ENCODE results near the gene CYSRT1. TPM values are rescaled to one million over a fixed set of nuclear protein-coding genes. Genes with fewer than 3 reads are reported as not detected.

Gene CYSRT1
- total and polyA plus RNA-seq, 2 donors: 0.57 to 2.8 TPM

GRCh38 chr9:137262909-137263285 is 37.9 kb downstream of the CYSRT1 start:
- Histone ChIP-seq H3K36me3 (ENCODE audit: control insufficient read depth in 2 of 2, insufficient read depth in 2 of 2, low read length in 1 of 2) (peaks cover 46 to 57% of the 10 kb centered on the region in 2 donors), H3K4me1 (ENCODE audit: control insufficient read depth in 2 of 2, insufficient read depth in 2 of 2, low read length in 2 of 2) (no peaks in the 10 kb centered on the region), H3K4me3 (ENCODE audit: low read length in 2 of 2) (no peak overlapping the region), H3K27ac (ENCODE audit: low read depth in 1 of 2, low read length in 1 of 2) (no peak overlapping the region), H3K27me3 (ENCODE audit: control insufficient read depth in 2 of 2, insufficient read depth in 1 of 2, low read length in 1 of 2) (peaks cover 2 to 7% of the 10 kb centered on the region in 2 donors), H3K9me3 (ENCODE audit: control insufficient read depth in 2 of 2, insufficient read depth in 1 of 2, low read length in 1 of 2) (no peaks in the 10 kb centered on the region)
- 93% methylated on average over 24 of the region's 24 CpGs for WGBS
- no peak for DNase-seq (ENCODE audit: low read depth in 6 of 9, low spot score in 9 of 9)

GRCh38 chr9:137263506-137263905 is 38.5 kb downstream of the CYSRT1 start:
- Histone ChIP-seq H3K9me3 (ENCODE audit: control insufficient read depth in 2 of 2, insufficient read depth in 1 of 2, low read length in 1 of 2) (no peaks in the 10 kb centered on the region), H3K27ac (ENCODE audit: low read depth in 1 of 2, low read length in 1 of 2) (no peak overlapping the region), H3K4me1 (ENCODE audit: control insufficient read depth in 2 of 2, insufficient read depth in 2 of 2, low read length in 2 of 2) (no peaks in the 10 kb centered on the region), H3K36me3 (ENCODE audit: control insufficient read depth in 2 of 2, insufficient read depth in 2 of 2, low read length in 1 of 2) (peaks cover 45 to 60% of the 10 kb centered on the region in 2 donors), H3K27me3 (ENCODE audit: control insufficient read depth in 2 of 2, insufficient read depth in 1 of 2, low read length in 1 of 2) (peaks cover 2 to 11% of the 10 kb centered on the region in 2 donors), H3K4me3 (ENCODE audit: low read length in 2 of 2) (no peak overlapping the region)
- no peak for DNase-seq (ENCODE audit: low read depth in 6 of 9, low spot score in 9 of 9)
- WGBS: 87% methylated on average over 10 of the region's 10 CpGs

- no peak overlapping the region for H3K4me3 ChIP-seq (ENCODE audit: low read length in 2 of 2)
- H3K36me3 ChIP-seq (ENCODE audit: control insufficient read depth in 2 of 2, insufficient read depth in 2 of 2, low read length in 1 of 2): peaks cover 43 to 61% of the 10 kb centered on the region in 2 donors
- no peak overlapping the region for H3K27ac ChIP-seq (ENCODE audit: low read depth in 1 of 2, low read length in 1 of 2)
- H3K9me3 ChIP-seq (ENCODE audit: control insufficient read depth in 2 of 2, insufficient read depth in 1 of 2, low read length in 1 of 2): no peaks in the 10 kb centered on the region
- peaks cover 2 to 15% of the 10 kb centered on the region in 2 donors for H3K27me3 ChIP-seq (ENCODE audit: control insufficient read depth in 2 of 2, insufficient read depth in 1 of 2, low read length in 1 of 2)
- WGBS: 99% methylated on average over 22 of the region's 22 CpGs
- no peak for DNase-seq (ENCODE audit: low read depth in 6 of 9, low spot score in 9 of 9)
- H3K4me1 ChIP-seq (ENCODE audit: control insufficient read depth in 2 of 2, insufficient read depth in 2 of 2, low read length in 2 of 2): no peaks in the 10 kb centered on the region
Measured at GRCh38 chr9:137264067-137264466, 39.1 kb downstream of the CYSRT1 start.

GRCh38 chr9:137265496-137266161 is 40.7 kb downstream of the CYSRT1 start:
- no peak for DNase-seq (ENCODE audit: low read depth in 6 of 9, low spot score in 9 of 9)
- Histone ChIP-seq H3K27me3 (ENCODE audit: control insufficient read depth in 2 of 2, insufficient read depth in 1 of 2, low read length in 1 of 2) (peaks cover 10 to 26% of the 10 kb centered on the region in 2 donors), H3K9me3 (ENCODE audit: control insufficient read depth in 2 of 2, insufficient read depth in 1 of 2, low read length in 1 of 2) (no peaks in the 10 kb centered on the region), H3K27ac (ENCODE audit: low read depth in 1 of 2, low read length in 1 of 2) (no peak overlapping the region), H3K36me3 (ENCODE audit: control insufficient read depth in 2 of 2, insufficient read depth in 2 of 2, low read length in 1 of 2) (peaks cover 42 to 67% of the 10 kb centered on the region in 2 donors), H3K4me3 (ENCODE audit: low read length in 2 of 2) (no peak overlapping the region), H3K4me1 (ENCODE audit: control insufficient read depth in 2 of 2, insufficient read depth in 2 of 2, low read length in 2 of 2) (no peaks in the 10 kb centered on the region)
- 95% methylated on average over 29 of the region's 29 CpGs for WGBS

GRCh38 chr9:137266162-137266527 is 41.2 kb downstream of the CYSRT1 start:
- Histone ChIP-seq H3K4me3 (ENCODE audit: low read length in 2 of 2) (no peak overlapping the region), H3K9me3 (ENCODE audit: control insufficient read depth in 2 of 2, insufficient read depth in 1 of 2, low read length in 1 of 2) (no peaks in the 10 kb centered on the region), H3K27ac (ENCODE audit: low read depth in 1 of 2, low read length in 1 of 2) (no peak overlapping the region), H3K36me3 (ENCODE audit: control insufficient read depth in 2 of 2, insufficient read depth in 2 of 2, low read length in 1 of 2) (peaks cover 42 to 71% of the 10 kb centered on the region in 2 donors), H3K4me1 (ENCODE audit: control insufficient read depth in 2 of 2, insufficient read depth in 2 of 2, low read length in 2 of 2) (peaks cover 4 to 5% of the 10 kb centered on the region in 2 donors), H3K27me3 (ENCODE audit: control insufficient read depth in 2 of 2, insufficient read depth in 1 of 2, low read length in 1 of 2) (peaks cover 10 to 29% of the 10 kb centered on the region in 2 donors)
- no peak for DNase-seq (ENCODE audit: low read depth in 6 of 9, low spot score in 9 of 9)
- 98% methylated on average over 15 of the region's 15 CpGs for WGBS

- H3K4me3 ChIP-seq (ENCODE audit: low read length in 2 of 2): no peak overlapping the region
- peaks cover 42 to 71% of the 10 kb centered on the region in 2 donors for H3K36me3 ChIP-seq (ENCODE audit: control insufficient read depth in 2 of 2, insufficient read depth in 2 of 2, low read length in 1 of 2)
- H3K9me3 ChIP-seq (ENCODE audit: control insufficient read depth in 2 of 2, insufficient read depth in 1 of 2, low read length in 1 of 2): no peaks in the 10 kb centered on the region
- H3K4me1 ChIP-seq (ENCODE audit: control insufficient read depth in 2 of 2, insufficient read depth in 2 of 2, low read length in 2 of 2): peaks cover 11% of the 10 kb centered on the region in 2 donors
- peaks cover 10 to 29% of the 10 kb centered on the region in 2 donors for H3K27me3 ChIP-seq (ENCODE audit: control insufficient read depth in 2 of 2, insufficient read depth in 1 of 2, low read length in 1 of 2)
- WGBS: 93% methylated on average over 34 of the region's 34 CpGs
- no peak overlapping the region for H3K27ac ChIP-seq (ENCODE audit: low read depth in 1 of 2, low read length in 1 of 2)
- no peak for DNase-seq (ENCODE audit: low read depth in 6 of 9, low spot score in 9 of 9)
Measured at GRCh38 chr9:137266585-137267453, 41.8 kb downstream of the CYSRT1 start.

- WGBS: 97% methylated on average over 6 of the region's 6 CpGs
- Histone ChIP-seq H3K9me3 (ENCODE audit: control insufficient read depth in 2 of 2, insufficient read depth in 1 of 2, low read length in 1 of 2) (no peaks in the 10 kb centered on the region), H3K27me3 (ENCODE audit: control insufficient read depth in 2 of 2, insufficient read depth in 1 of 2, low read length in 1 of 2) (peaks cover 12 to 38% of the 10 kb centered on the region in 2 donors), H3K4me1 (ENCODE audit: control insufficient read depth in 2 of 2, insufficient read depth in 2 of 2, low read length in 2 of 2) (peaks cover 17 to 22% of the 10 kb centered on the region in 2 donors), H3K4me3 (ENCODE audit: low read length in 2 of 2) (no peak overlapping the region), H3K27ac (ENCODE audit: low read depth in 1 of 2, low read length in 1 of 2) (no peak overlapping the region), H3K36me3 (ENCODE audit: control insufficient read depth in 2 of 2, insufficient read depth in 2 of 2, low read length in 1 of 2) (peaks cover 50 to 80% of the 10 kb centered on the region in 2 donors)
- no peak for DNase-seq (ENCODE audit: low read depth in 6 of 9, low spot score in 9 of 9)
Measured at GRCh38 chr9:137267933-137268355, 43.0 kb downstream of the CYSRT1 start.

GRCh38 chr9:137268538-137269201 is 43.7 kb downstream of the CYSRT1 start:
- Histone ChIP-seq H3K27me3 (ENCODE audit: control insufficient read depth in 2 of 2, insufficient read depth in 1 of 2, low read length in 1 of 2) (peaks cover 15 to 42% of the 10 kb centered on the region in 2 donors), H3K36me3 (ENCODE audit: control insufficient read depth in 2 of 2, insufficient read depth in 2 of 2, low read length in 1 of 2) (peaks cover 53 to 79% of the 10 kb centered on the region in 2 donors), H3K27ac (ENCODE audit: low read depth in 1 of 2, low read length in 1 of 2) (no peak overlapping the region), H3K4me1 (ENCODE audit: control insufficient read depth in 2 of 2, insufficient read depth in 2 of 2, low read length in 2 of 2) (peaks cover 17 to 22% of the 10 kb centered on the region in 2 donors), H3K4me3 (ENCODE audit: low read length in 2 of 2) (no peak overlapping the region), H3K9me3 (ENCODE audit: control insufficient read depth in 2 of 2, insufficient read depth in 1 of 2, low read length in 1 of 2) (no peaks in the 10 kb centered on the region)
- DNase-seq (ENCODE audit: low read depth in 6 of 9, low spot score in 9 of 9): no peak
- 88% methylated on average over 19 of the region's 19 CpGs for WGBS
